Left forelimb (tissue), 1 donor: ENCODE data around the gene ALX3.
"Not testable (repeated sequence)": the region's sequence is repeated elsewhere in the genome, so short reads cannot be mapped to it uniquely, and the experiment has no call there.

Source experiments
- DNase-seq: peaks from one replicate; pipeline ENCODE4 v3.0.0-alpha.2; 2018; ENCODE audit warnings: low spot score

ALX3 gene

GRCh38 chr1:110089561-110090275, 19.2 kb upstream of the ALX3 start:
- DNase-seq = no peak

- no peak for DNase-seq
These were observed 18.4 kb upstream of the ALX3 start for GRCh38 chr1:110088739-110089316.

- no peak for DNase-seq
These were observed 17.6 kb upstream of the ALX3 start for GRCh38 chr1:110087812-110088738.

- DNase-seq = no peak
These were observed 16.5 kb upstream of the ALX3 start for GRCh38 chr1:110086961-110087360.

GRCh38 chr1:110085671-110086070, 15.2 kb upstream of the ALX3 start:
- DNase-seq = no peak

- no peak for DNase-seq
These were observed 14.0 kb upstream of the ALX3 start for GRCh38 chr1:110084227-110085078.

- no peak for DNase-seq
These were observed 13.4 kb upstream of the ALX3 start for GRCh38 chr1:110083866-110084226.

- no peak for DNase-seq
These were observed 12.8 kb upstream of the ALX3 start for GRCh38 chr1:110083061-110083865.

- DNase-seq = no peak
These were observed 12.0 kb upstream of the ALX3 start for GRCh38 chr1:110082477-110082876.

- no peak for DNase-seq
These were observed 10.6 kb upstream of the ALX3 start for GRCh38 chr1:110081061-110081460.

- DNase-seq = not testable (repeated sequence)
These were observed 9.5 kb upstream of the ALX3 start for GRCh38 chr1:110079995-110080394.

GRCh38 chr1:110076789-110077500, 6.5 kb upstream of the ALX3 start:
- DNase-seq = no peak

GRCh38 chr1:110074166-110074565, 3.7 kb upstream of the ALX3 start:
- DNase-seq = no peak

- no peak for DNase-seq
These were observed 196 bp downstream of the ALX3 start for GRCh38 chr1:110070282-110070669.

- no peak for DNase-seq
These were observed 829 bp downstream of the ALX3 start for GRCh38 chr1:110069404-110070281.

- no peak for DNase-seq
These were observed 1.6 kb downstream of the ALX3 start for GRCh38 chr1:110068646-110069403.

- no peak for DNase-seq
These were observed 2.4 kb downstream of the ALX3 start for GRCh38 chr1:110067893-110068645.

- no peak for DNase-seq
These were observed 3.0 kb downstream of the ALX3 start for GRCh38 chr1:110067479-110067892.
